H4 (cell line): Measurements from ENCODE around the gene SEMA3D. TPM values are rescaled to one million over a fixed set of nuclear protein-coding genes. Genes with fewer than 3 reads are reported as not detected.

Experiments
- DNase-seq: peaks from one replicate; pipeline ENCODE4 v3.0.0-alpha.2; 2015; ENCODE audit warnings: low spot score
- total RNA-seq: library from RNA; depleted of rRNA; stranded (reverse); fragments of >200 nt; shearing (Covaris generic); gene quantifications from 2 replicates; pipeline ENCODE4 v1.2.3, GENCODE V29; 2014

Gene SEMA3D
- total RNA-seq, 1 experiment from 2014 or later: 58.8 TPM

GRCh38 chr7:85184599-85185423 lies 2.0 kb downstream of the SEMA3D start:
- DNase-seq: peak; percentile 58

- no peak for DNase-seq
Observed at GRCh38 chr7:85183296-85183695, 3.6 kb downstream of the SEMA3D start.

- no peak for DNase-seq
Observed at GRCh38 chr7:85178531-85179298, 8.1 kb downstream of the SEMA3D start.

GRCh38 chr7:85177316-85177715 lies 9.5 kb downstream of the SEMA3D start:
- DNase-seq: no peak

GRCh38 chr7:85176197-85176596 lies 10.7 kb downstream of the SEMA3D start:
- no peak for DNase-seq

GRCh38 chr7:85175217-85175616 lies 11.6 kb downstream of the SEMA3D start:
- no peak for DNase-seq

GRCh38 chr7:85172530-85172941 lies 14.3 kb downstream of the SEMA3D start:
- DNase-seq: peak; percentile 85

GRCh38 chr7:85167636-85168035 lies 19.2 kb downstream of the SEMA3D start:
- DNase-seq: no peak

GRCh38 chr7:85165263-85165662 lies 21.6 kb downstream of the SEMA3D start:
- DNase-seq: no peak

GRCh38 chr7:85164376-85164775 lies 22.5 kb downstream of the SEMA3D start:
- DNase-seq: no peak

GRCh38 chr7:85162721-85163120 lies 24.1 kb downstream of the SEMA3D start:
- DNase-seq: no peak

- DNase-seq: peak; percentile 55
Observed at GRCh38 chr7:85160223-85160622, 26.6 kb downstream of the SEMA3D start.

GRCh38 chr7:85159003-85159402 lies 27.9 kb downstream of the SEMA3D start:
- DNase-seq: no peak

- peak; percentile 93 for DNase-seq
Observed at GRCh38 chr7:85156661-85157208, 30.1 kb downstream of the SEMA3D start.

GRCh38 chr7:85154282-85154937 lies 32.4 kb downstream of the SEMA3D start:
- DNase-seq: no peak

- no peak for DNase-seq
Observed at GRCh38 chr7:85153715-85154114, 33.1 kb downstream of the SEMA3D start.

- no peak for DNase-seq
Observed at GRCh38 chr7:85150624-85151023, 36.2 kb downstream of the SEMA3D start.

- DNase-seq: no peak
Observed at GRCh38 chr7:85144771-85145170, 42.1 kb downstream of the SEMA3D start.

- no peak for DNase-seq
Observed at GRCh38 chr7:85135977-85136376, 50.9 kb downstream of the SEMA3D start.

GRCh38 chr7:85133560-85133959 lies 53.3 kb downstream of the SEMA3D start:
- DNase-seq: no peak

GRCh38 chr7:85133006-85133405 lies 53.9 kb downstream of the SEMA3D start:
- DNase-seq: no peak

GRCh38 chr7:85130702-85131101 lies 56.2 kb downstream of the SEMA3D start:
- DNase-seq: no peak
